COLO668 (cell line): Measurements from ENCODE around the gene KLHL12.

Experiments used
- DNase-seq: peaks from one replicate; lab custom pipeline; 2025; ENCODE audit not compliant: unreplicated experiment; lab: John Stamatoyannopoulos, UW

KLHL12 gene

GRCh38 chr1:202926581-202927491 lies at the start of gene KLHL12:
Gene KLHL12, minus strand, starts transcription at chr1:202927234. Its CDS starts 2,072 bp downstream, at chr1:202925162.
- DNase-seq: peak; percentile 98

DNA sequence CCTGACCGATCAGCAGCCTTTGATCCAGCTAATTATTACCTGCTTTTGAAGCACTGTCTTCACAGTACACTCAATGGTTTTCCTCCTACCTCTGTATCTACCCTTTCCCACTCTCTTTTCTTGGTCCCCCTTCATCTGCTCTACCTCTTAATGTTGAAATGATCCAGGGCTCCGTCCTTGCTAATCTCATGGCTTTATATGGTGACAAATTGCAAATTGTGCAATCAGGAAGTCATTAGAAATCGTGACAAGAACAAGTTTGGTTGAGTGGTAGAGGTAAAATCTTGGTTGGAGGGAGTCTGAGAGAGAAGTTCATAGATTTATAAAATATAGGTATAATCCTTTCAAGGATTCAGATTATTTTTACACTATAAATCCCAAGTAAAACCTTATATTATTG lies 49.6 kb upstream of the KLHL12 start:
- DNase-seq: no peak

DNA sequence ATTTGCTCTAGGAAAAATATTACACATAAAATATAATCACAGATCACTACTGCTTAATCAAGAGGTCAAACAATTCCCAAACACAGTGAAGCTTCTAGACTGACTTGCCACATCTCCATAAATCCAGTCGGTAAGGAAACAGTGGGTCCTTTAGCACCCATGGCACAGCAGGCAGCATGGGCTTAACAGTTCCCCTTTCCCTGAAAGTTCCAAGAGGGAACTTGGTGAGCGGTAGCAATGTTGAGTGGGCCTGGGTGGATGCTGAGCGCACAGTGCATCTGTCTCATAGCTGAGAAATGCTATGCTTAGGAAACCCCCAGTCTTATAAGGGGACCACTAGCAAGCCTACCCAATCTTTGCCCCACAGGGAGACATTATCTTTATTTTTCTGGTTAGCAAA lies 47.8 kb upstream of the KLHL12 start:
- DNase-seq: no peak

- no peak for DNase-seq
These were observed 45.0 kb upstream of the KLHL12 start for GRCh38 chr1:202972046-202972445.

GRCh38 chr1:202968895-202969295 lies 41.9 kb upstream of the KLHL12 start:
- peak; percentile 54 for DNase-seq

DNA sequence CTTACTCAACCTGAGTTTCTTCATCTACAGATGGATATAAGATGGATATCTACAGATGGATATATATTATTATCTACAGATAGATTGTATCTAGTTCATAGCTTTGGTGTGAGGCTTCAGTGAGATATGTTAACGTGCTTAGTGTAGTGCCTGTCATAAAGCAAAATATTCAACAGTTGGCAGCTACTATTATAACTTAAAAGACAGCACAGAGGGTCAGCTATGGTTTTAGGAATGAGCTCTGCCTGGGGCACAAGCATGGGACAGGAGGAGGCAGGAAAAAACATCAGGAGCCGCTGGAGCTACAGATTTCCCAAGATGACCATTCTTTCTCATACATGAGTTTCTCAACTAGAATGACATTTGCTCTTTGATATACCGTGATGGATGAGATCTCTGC lies 41.3 kb upstream of the KLHL12 start:
- DNase-seq: no peak

GRCh38 chr1:202967684-202968281 lies 40.7 kb upstream of the KLHL12 start:
- no peak for DNase-seq

GRCh38 chr1:202966006-202966898 lies 39.2 kb upstream of the KLHL12 start:
- DNase-seq: peak; percentile 55

GRCh38 chr1:202965422-202965821 lies 38.4 kb upstream of the KLHL12 start:
- DNase-seq: no peak

DNA sequence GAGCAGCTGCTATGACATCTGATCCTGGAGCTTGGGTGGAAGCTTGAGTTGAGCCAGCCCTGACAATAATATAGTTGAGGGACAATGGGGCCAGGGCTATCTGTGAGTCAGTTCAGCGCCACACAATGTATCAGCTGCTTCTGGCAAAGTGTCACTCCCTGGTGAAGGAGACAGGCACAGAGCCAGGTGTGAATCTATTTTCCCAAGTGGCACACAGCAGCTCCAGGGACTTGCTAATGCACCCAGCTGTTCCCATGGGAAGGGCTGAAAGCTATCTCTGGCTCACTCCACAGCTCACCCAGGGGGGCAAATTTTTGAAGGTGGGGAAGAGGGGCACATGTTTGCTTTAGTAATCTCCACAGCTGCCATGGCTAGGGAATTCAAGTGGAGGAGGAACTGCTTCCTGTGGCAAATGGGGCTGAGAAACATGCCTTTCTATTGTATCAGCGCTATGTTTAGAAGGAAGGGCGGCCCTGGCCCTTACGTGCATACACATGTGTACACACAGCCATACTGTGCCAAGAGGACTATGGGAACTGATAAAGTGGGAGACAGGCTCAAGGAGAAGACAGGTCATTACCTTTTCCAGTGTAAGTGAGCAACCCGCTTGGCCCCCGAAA lies 37.9 kb upstream of the KLHL12 start:
- DNase-seq: peak; percentile 94

- DNase-seq: no peak
These were observed 34.3 kb upstream of the KLHL12 start for GRCh38 chr1:202961220-202961880.

- DNase-seq: peak; percentile 41
These were observed 32.2 kb upstream of the KLHL12 start for GRCh38 chr1:202959276-202959620.

DNA sequence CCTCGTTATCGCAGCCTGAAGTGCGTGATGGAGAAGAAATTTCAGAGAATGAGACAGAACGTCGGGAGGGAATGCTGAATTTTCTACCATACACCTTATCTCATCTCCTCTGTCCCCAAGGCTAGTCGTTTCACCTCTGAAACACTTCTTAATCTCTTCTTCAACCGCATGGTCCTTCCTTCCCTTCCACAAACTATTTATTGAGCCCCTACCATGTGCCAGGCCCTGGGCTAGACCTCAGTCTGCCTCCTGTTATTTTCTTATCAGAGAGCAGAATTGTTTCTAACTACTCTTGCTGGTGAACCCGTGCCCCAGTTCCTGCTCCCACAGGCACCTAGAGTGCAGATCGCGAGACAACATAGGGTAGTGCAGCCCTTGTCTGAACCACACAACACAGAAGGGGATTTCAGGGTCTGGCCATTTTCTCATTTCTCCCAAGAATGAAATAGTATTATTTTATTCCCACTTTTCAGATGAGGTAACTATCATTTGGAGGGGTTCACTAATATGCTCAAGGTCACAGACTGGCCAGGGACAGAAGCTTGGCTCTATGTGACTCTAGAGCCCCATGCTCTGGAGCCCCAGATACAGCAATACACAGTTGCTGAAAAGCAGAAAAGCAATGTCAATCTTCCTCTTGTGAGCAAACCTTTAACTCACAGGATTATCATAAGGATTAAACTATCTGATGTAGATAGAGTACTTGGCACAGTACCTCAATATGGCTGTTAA lies 31.7 kb upstream of the KLHL12 start:
- DNase-seq: peak; percentile 34

- DNase-seq: peak; percentile 96
These were observed 30.9 kb upstream of the KLHL12 start, which contains the start of gene ADIPOR1 for GRCh38 chr1:202957733-202958543. Gene ADIPOR1, minus strand, starts transcription at chr1:202958312. Its CDS starts 7,242 bp downstream, at chr1:202951070.

- no peak for DNase-seq
These were observed 29.9 kb upstream of the KLHL12 start for GRCh38 chr1:202956969-202957368.

- DNase-seq: no peak
These were observed 27.2 kb upstream of the KLHL12 start for GRCh38 chr1:202954057-202954745.

DNA sequence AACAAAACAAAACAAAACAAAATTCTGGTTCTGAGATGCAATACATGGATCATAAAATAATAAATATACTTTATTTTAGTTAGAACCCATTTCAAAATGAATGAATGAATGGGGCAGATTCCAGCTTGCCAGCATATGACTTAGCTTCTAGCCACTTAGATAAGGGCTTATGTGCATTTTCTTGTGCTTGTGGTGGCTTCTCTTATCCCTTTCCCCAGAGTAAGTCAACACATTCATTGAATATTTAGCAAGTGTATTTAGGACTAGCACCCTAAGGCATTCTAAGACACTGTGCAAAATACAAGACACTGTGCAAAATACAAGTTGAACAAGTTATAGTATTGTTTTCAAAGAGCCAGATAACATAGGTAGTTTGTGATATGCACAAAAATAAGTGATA lies 26.4 kb upstream of the KLHL12 start:
- no peak for DNase-seq

GRCh38 chr1:202952818-202953217 lies 25.8 kb upstream of the KLHL12 start:
- DNase-seq: no peak
